Aorta (tissue), 5 donors: ENCODE measurements around the gene PTPRF. TPM values are rescaled to one million over a fixed set of nuclear protein-coding genes. Genes with fewer than 3 reads are reported as not detected.

Source experiments
- ATAC-seq: fragments of 200-7000 bp; cut with Tn5 transposase; one replicate; pipeline ENCODE4 v1.9.1; 2022; ENCODE audit warnings: moderate library complexity; ENCODE audit not compliant: low FRiP score
- DNase-seq, 2 donors: peaks; one replicate each; pipeline ENCODE4 v3.0.0-alpha.2; 2020
- H3K27ac ChIP-seq, 2 donors: one replicate each; pipeline ENCODE4 v1.5.1; 2013; ENCODE audit warnings: low read length in 2 of 2, mild to moderate bottlenecking in 2 of 2, moderate library complexity in 2 of 2, control low read depth in 1 of 2, inconsistent platforms in 1 of 2, low read depth in 1 of 2
- H3K27me3 ChIP-seq, 2 donors: one replicate each; pipeline ENCODE4 v1.6.1; 2013; ENCODE audit warnings: control low read depth in 1 of 2, low read length in 1 of 2, mild to moderate bottlenecking in 1 of 2, moderate library complexity in 1 of 2; ENCODE audit not compliant: insufficient read depth in 2 of 2, control insufficient read depth in 1 of 2
- H3K36me3 ChIP-seq, 2 donors: one replicate each; pipeline ENCODE4 v1.6.1; 2013; ENCODE audit warnings: control low read depth in 1 of 2, low read length in 1 of 2, mild to moderate bottlenecking in 1 of 2; ENCODE audit not compliant: insufficient read depth in 2 of 2, control insufficient read depth in 1 of 2
- H3K4me1 ChIP-seq, 2 donors: one replicate each; pipeline ENCODE4 v1.6.1; 2013; ENCODE audit warnings: low read length in 2 of 2, control low read depth in 1 of 2, mild to moderate bottlenecking in 1 of 2, moderate library complexity in 1 of 2; ENCODE audit not compliant: insufficient read depth in 2 of 2, control insufficient read depth in 1 of 2
- H3K4me3 ChIP-seq, 2 donors: one replicate each; pipeline ENCODE4 v1.5.1; 2013; ENCODE audit warnings: low read length in 2 of 2, control low read depth in 1 of 2, mild to moderate bottlenecking in 1 of 2
- H3K9me3 ChIP-seq: one replicate; pipeline ENCODE4 v1.6.1; 2013; ENCODE audit warnings: mild to moderate bottlenecking, low read length; ENCODE audit not compliant: control insufficient read depth
- WGBS, 2 donors: extraction: QIAGEN DNeasy Blood & Tissue Kit; methylation state at CpG; one replicate each; pipeline ENCODE4 v1.1.7; 2013; 5-methylcytosine and 5-hydroxymethylcytosine counted together
- intact Hi-C, 2 donors: fragments of 100-400 bp; cut with DNase I; formaldehyde crosslinking; loops; one replicate each; pipeline versions ENCODE4 v1.14.2 to v1.15.0; 2022
- polyA plus RNA-seq, 2 donors: library from polyadenylated mRNA; stranded (reverse); fragments of 200-250 nt; gene quantifications; one replicate each; pipeline ENCODE4 v1.2.3, GENCODE V29; 2013
- total RNA-seq, 2 donors: library from RNA; stranded (reverse); fragmentation: NEBNext Ultra II Directional; extraction: Animal tissue kit (Norgen Biotek cat#: 25700); gene quantifications; one replicate each; pipeline ENCODE4 v1.2.1, GENCODE V29; 2021
- donor health status: healthy with polysubstance abuse.
- donor health status: Bipolar disorder and iron deficiency.
- donor health status: DM: no; HTN: no; CAD: no.
- donor health status: DM: no; HTN: no; CAD: no.
- donor health status: DM: yes; HTN: yes; CAD: no.

The PTPRF gene
- total and polyA plus RNA-seq, 4 donors: 11.6 to 86.2 (median 40.6) TPM

GRCh38 chr1:43592974-43593683 is 62.4 kb downstream of the PTPRF start:
- H3K4me3 ChIP-seq: no peak overlapping the region
- H3K4me1 ChIP-seq: no peaks in the 10 kb centered on the region
- DNase-seq: no peak
- H3K27me3 ChIP-seq: no peaks in the 10 kb centered on the region
- no peaks in the 10 kb centered on the region for H3K9me3 ChIP-seq
- no peaks in the 10 kb centered on the region for H3K36me3 ChIP-seq
- 92 to 94% methylated on average over 16 of the region's 16 CpGs for WGBS, 2 donors
- no peak overlapping the region for H3K27ac ChIP-seq
- intact Hi-C loops: no loop called here
- ATAC-seq: no peak

GRCh38 chr1:43596579-43596978 is 65.9 kb downstream of the PTPRF start:
- Histone ChIP-seq H3K36me3 (no peaks in the 10 kb centered on the region), H3K9me3 (no peaks in the 10 kb centered on the region), H3K4me3 (no peak overlapping the region), H3K4me1 (no peaks in the 10 kb centered on the region), H3K27ac (no peak overlapping the region), H3K27me3 (no peaks in the 10 kb centered on the region)
- intact Hi-C loops: no loop called here
- 86 to 88% methylated on average over 8 of the region's 8 CpGs for WGBS, 2 donors
- ATAC-seq (no peak), DNase-seq (no peak)

GRCh38 chr1:43597028-43597427 is 66.3 kb downstream of the PTPRF start:
- no peak for DNase-seq
- no peak for ATAC-seq
- Histone ChIP-seq H3K4me3 (no peak overlapping the region), H3K36me3 (no peaks in the 10 kb centered on the region), H3K27me3 (no peaks in the 10 kb centered on the region), H3K9me3 (no peaks in the 10 kb centered on the region), H3K27ac (no peak overlapping the region), H3K4me1 (no peaks in the 10 kb centered on the region)
- intact Hi-C loops: no loop called here
- WGBS, 2 donors: 85 to 91% methylated on average over 5 of the region's 5 CpGs

- 95 to 96% methylated on average over 31 of the region's 31 CpGs for WGBS, 2 donors
- no peaks in the 10 kb centered on the region for H3K36me3 ChIP-seq
- no peak overlapping the region for H3K27ac ChIP-seq
- no peaks in the 10 kb centered on the region for H3K9me3 ChIP-seq
- ATAC-seq (no peak), DNase-seq (no peak)
- no peaks in the 10 kb centered on the region for H3K4me1 ChIP-seq
- H3K27me3 ChIP-seq: no peaks in the 10 kb centered on the region
- no peak overlapping the region for H3K4me3 ChIP-seq
- intact Hi-C loops: no loop called here
Measured at GRCh38 chr1:43597721-43598120, 67.0 kb downstream of the PTPRF start.

- WGBS, 2 donors: 92 to 93% methylated on average over 11 of the region's 11 CpGs
- Histone ChIP-seq H3K27ac (no peak overlapping the region), H3K36me3 (no peaks in the 10 kb centered on the region), H3K4me1 (no peaks in the 10 kb centered on the region), H3K4me3 (no peak overlapping the region), H3K9me3 (no peaks in the 10 kb centered on the region), H3K27me3 (no peaks in the 10 kb centered on the region)
- ATAC-seq (no peak), DNase-seq (no peak)
- intact Hi-C loops: no loop called here
Measured at GRCh38 chr1:43598622-43599021, 67.9 kb downstream of the PTPRF start.

- Histone ChIP-seq H3K4me1 (no peaks in the 10 kb centered on the region), H3K9me3 (no peaks in the 10 kb centered on the region), H3K4me3 (no peak overlapping the region), H3K27me3 (no peaks in the 10 kb centered on the region), H3K36me3 (no peaks in the 10 kb centered on the region), H3K27ac (no peak overlapping the region)
- no peak for DNase-seq
- WGBS, 2 donors: 85 to 86% methylated on average over 19 of the region's 19 CpGs
- intact Hi-C loops: loop anchor here in 1 of 2 donors (10.0 kb wide), 1 partner anchor 964 kb away; no protein-coding TSS in a partner anchor
- ATAC-seq: no peak
Measured at GRCh38 chr1:43600033-43601020, 69.6 kb downstream of the PTPRF start.

GRCh38 chr1:43602990-43603389 is 72.3 kb downstream of the PTPRF start:
- intact Hi-C loops: loop anchor here in 1 of 2 donors (10.0 kb wide), 1 partner anchor 962 kb away; no protein-coding TSS in a partner anchor
- no peak for DNase-seq
- H3K36me3 ChIP-seq: no peaks in the 10 kb centered on the region
- no peak for ATAC-seq
- H3K4me1 ChIP-seq: no peaks in the 10 kb centered on the region
- H3K4me3 ChIP-seq: no peak overlapping the region
- H3K27me3 ChIP-seq: no peaks in the 10 kb centered on the region
- H3K27ac ChIP-seq: no peak overlapping the region
- no peaks in the 10 kb centered on the region for H3K9me3 ChIP-seq
- WGBS, 2 donors: 91 to 93% methylated on average over 9 to 10 of the region's 10 CpGs

- no peak overlapping the region for H3K27ac ChIP-seq
- WGBS, 2 donors: 92 to 93% methylated on average over 5 of the region's 5 CpGs
- no peak for ATAC-seq
- H3K4me3 ChIP-seq: no peak overlapping the region
- H3K27me3 ChIP-seq: no peaks in the 10 kb centered on the region
- DNase-seq: no peak
- H3K36me3 ChIP-seq: no peaks in the 10 kb centered on the region
- H3K9me3 ChIP-seq: no peaks in the 10 kb centered on the region
- H3K4me1 ChIP-seq: no peaks in the 10 kb centered on the region
- intact Hi-C loops: loop anchor here in 1 of 2 donors (10.0 kb wide), 1 partner anchor 961 kb away; no protein-coding TSS in a partner anchor
Measured at GRCh38 chr1:43604192-43604591, 73.5 kb downstream of the PTPRF start.
